Aorta (tissue), 5 donors: ENCODE measurements around the gene ANO8. TPM values are rescaled to one million over a fixed set of nuclear protein-coding genes. Genes with fewer than 3 reads are reported as not detected.

Experiments used
- ATAC-seq: fragments of 200-7000 bp; cut with Tn5 transposase; one replicate; pipeline ENCODE4 v1.9.1; 2022; ENCODE audit warnings: moderate library complexity; ENCODE audit not compliant: low FRiP score
- DNase-seq, 2 donors: peaks; one replicate each; pipeline ENCODE4 v3.0.0-alpha.2; 2020
- H3K27ac ChIP-seq, 2 donors: one replicate each; pipeline ENCODE4 v1.5.1; 2013; ENCODE audit warnings: low read length in 2 of 2, mild to moderate bottlenecking in 2 of 2, moderate library complexity in 2 of 2, control low read depth in 1 of 2, inconsistent platforms in 1 of 2, low read depth in 1 of 2
- H3K27me3 ChIP-seq, 2 donors: one replicate each; pipeline ENCODE4 v1.6.1; 2013; ENCODE audit warnings: control low read depth in 1 of 2, low read length in 1 of 2, mild to moderate bottlenecking in 1 of 2, moderate library complexity in 1 of 2; ENCODE audit not compliant: insufficient read depth in 2 of 2, control insufficient read depth in 1 of 2
- H3K36me3 ChIP-seq, 2 donors: one replicate each; pipeline ENCODE4 v1.6.1; 2013; ENCODE audit warnings: control low read depth in 1 of 2, low read length in 1 of 2, mild to moderate bottlenecking in 1 of 2; ENCODE audit not compliant: insufficient read depth in 2 of 2, control insufficient read depth in 1 of 2
- H3K4me1 ChIP-seq, 2 donors: one replicate each; pipeline ENCODE4 v1.6.1; 2013; ENCODE audit warnings: low read length in 2 of 2, control low read depth in 1 of 2, mild to moderate bottlenecking in 1 of 2, moderate library complexity in 1 of 2; ENCODE audit not compliant: insufficient read depth in 2 of 2, control insufficient read depth in 1 of 2
- H3K4me3 ChIP-seq, 2 donors: one replicate each; pipeline ENCODE4 v1.5.1; 2013; ENCODE audit warnings: low read length in 2 of 2, control low read depth in 1 of 2, mild to moderate bottlenecking in 1 of 2
- H3K9me3 ChIP-seq: one replicate; pipeline ENCODE4 v1.6.1; 2013; ENCODE audit warnings: mild to moderate bottlenecking, low read length; ENCODE audit not compliant: control insufficient read depth
- WGBS, 2 donors: extraction: QIAGEN DNeasy Blood & Tissue Kit; methylation state at CpG; one replicate each; pipeline ENCODE4 v1.1.7; 2013; 5-methylcytosine and 5-hydroxymethylcytosine counted together
- intact Hi-C, 2 donors: fragments of 100-400 bp; cut with DNase I; formaldehyde crosslinking; loops; one replicate each; pipeline versions ENCODE4 v1.14.2 to v1.15.0; 2022
- long read RNA-seq, 2 donors: library from polyadenylated mRNA; unstranded; transcript quantifications; one replicate each; pipeline ENCODE4 v2.0.0, GENCODE V29; 2020 to 2021
- polyA plus RNA-seq, 2 donors: library from polyadenylated mRNA; stranded (reverse); fragments of 200-250 nt; gene quantifications; one replicate each; pipeline ENCODE4 v1.2.3, GENCODE V29; 2013
- total RNA-seq, 2 donors: library from RNA; stranded (reverse); fragmentation: NEBNext Ultra II Directional; extraction: Animal tissue kit (Norgen Biotek cat#: 25700); gene quantifications; one replicate each; pipeline ENCODE4 v1.2.1, GENCODE V29; 2021
- donor health status: healthy with polysubstance abuse.
- donor health status: Bipolar disorder and iron deficiency.
- donor health status: DM: no; HTN: no; CAD: no.
- donor health status: DM: no; HTN: no; CAD: no.
- donor health status: DM: yes; HTN: yes; CAD: no.

The ANO8 gene
- total RNA-seq = 10 to 100 TPM; 10.9 to 17.4 TPM
- 10 to 100 TPM in 1 of 2 donors, 1 to 10 TPM in 1; 1.3 to 19.4 TPM for polyA plus RNA-seq
- long read RNA-seq, donor 1 = 0 reads
- long read RNA-seq, donor 2, partial matches to known transcripts = 3 of 4 reads
- long read RNA-seq, donor 2, other reads (novel, unspliced or antisense) = 1 of 4 reads

DNA sequence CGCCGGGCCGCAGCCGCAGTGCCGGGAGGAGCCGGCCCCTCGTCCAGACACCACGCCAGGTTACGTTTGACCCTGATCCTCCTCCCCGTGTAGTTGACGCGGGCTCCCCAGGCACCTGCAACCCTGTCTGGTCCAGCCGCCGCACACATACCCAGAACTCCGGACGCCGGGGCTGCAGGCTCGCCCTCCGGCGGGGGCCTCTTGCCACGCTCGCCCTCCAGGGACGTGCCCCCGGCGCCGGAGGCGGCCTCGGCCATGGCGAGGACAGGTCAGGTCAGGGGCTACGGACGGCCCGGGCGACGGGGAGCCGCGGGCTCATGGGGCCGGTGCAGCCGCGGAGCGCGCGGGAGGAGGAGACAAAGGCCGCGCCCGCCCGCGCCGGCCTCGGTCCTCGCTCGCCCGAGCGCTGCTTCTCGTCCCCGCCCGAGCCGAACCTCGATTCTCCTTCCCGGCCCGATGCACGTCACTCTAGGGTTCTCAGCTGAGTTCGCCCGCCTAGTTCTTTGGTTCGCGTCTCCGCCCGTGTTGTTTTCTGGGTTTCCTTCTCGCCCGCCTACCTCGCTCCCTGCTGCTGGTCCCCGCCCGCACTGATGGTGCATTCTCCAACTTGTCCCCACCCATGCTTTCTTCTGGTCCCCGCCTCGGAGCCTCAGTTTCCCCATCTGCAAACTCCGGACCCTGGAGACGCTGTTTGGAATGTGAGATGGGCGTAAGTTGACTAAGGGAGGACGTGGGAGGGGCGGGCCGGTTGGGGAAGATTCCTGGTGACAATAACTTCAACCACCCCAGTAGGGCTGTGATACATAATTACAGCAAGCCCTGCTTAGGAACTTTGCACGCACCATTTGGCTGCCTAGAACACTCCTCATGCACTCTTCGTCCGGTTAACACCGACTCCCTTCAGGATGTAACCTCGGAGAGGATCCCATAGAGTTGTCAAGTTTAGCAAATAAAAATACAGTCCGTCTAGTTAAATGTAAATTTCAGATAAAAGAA lies at the start of gene ANO8:
ANO8 (minus strand) TSS at position 442 of the 996 bp plus-strand sequence; CDS start at position 257, 185 bp downstream.
- intact Hi-C loops = loop anchor here in 1 of 2 donors (5.0 kb wide), 1 partner anchor 133 kb away; no protein-coding TSS in a partner anchor
- peak; percentile 99 to 100 for DNase-seq

GRCh38 chr19:17380426-17381138 lies 45.9 kb upstream of the ANO8 start:
- no peak overlapping the region for H3K27ac ChIP-seq
- H3K4me3 ChIP-seq = no peak overlapping the region
- H3K9me3 ChIP-seq = no peaks in the 10 kb centered on the region
- ATAC-seq = no peak
- no peaks in the 10 kb centered on the region for H3K4me1 ChIP-seq
- no peaks in the 10 kb centered on the region for H3K27me3 ChIP-seq
- no peaks in the 10 kb centered on the region for H3K36me3 ChIP-seq
- no peak for DNase-seq
- intact Hi-C loops = loop anchor here in 1 of 2 donors (10.0 kb wide), 1 partner anchor 306 kb away; the partner anchor contains the start of genes HAUS8 and MYO9B
- 59 to 63% methylated on average over 5 of the region's 5 CpGs for WGBS, 2 donors

More for the DNA sequence above, at the start of gene ANO8:
- 1 to 2% methylated on average over 61 to 86 of the region's 86 CpGs for WGBS, 2 donors
- peak within 1 kb of the TSS; percentile 46 to 53 for H3K4me3 ChIP-seq
- no peaks in the 10 kb centered on the region for H3K27me3 ChIP-seq
- no peaks in the 10 kb centered on the region for H3K4me1 ChIP-seq
- H3K9me3 ChIP-seq = no peaks in the 10 kb centered on the region
- no peaks in the 10 kb centered on the region for H3K36me3 ChIP-seq
- H3K27ac ChIP-seq = no peak within 1 kb of the TSS
- peak; percentile 87 for ATAC-seq

DNA sequence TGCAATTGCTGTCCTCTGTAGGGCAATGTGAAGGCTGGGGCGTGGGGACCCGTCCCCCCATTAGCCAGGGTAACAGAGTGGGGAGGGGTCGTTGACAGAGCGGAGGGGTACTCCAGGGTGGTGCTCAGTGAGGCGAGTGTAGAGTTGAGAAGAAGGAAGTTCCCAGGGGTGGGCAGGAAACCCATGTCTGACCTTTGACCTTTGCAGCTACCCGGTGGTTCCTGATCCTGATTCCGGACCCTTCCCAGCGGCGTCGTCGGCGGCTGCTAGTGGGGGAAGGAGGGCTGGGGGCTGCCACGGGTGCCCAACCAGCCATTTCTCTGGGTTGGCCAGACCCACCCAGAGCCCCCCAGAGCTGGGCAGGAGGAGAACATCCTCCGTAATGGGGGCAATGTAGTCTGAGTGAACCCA lies 44.6 kb upstream of the ANO8 start:
- no peak overlapping the region for H3K4me3 ChIP-seq
- H3K27ac ChIP-seq = no peak overlapping the region
- WGBS, 2 donors = 52 to 63% methylated on average over 14 of the region's 14 CpGs
- ATAC-seq (no peak), DNase-seq (no peak)
- H3K4me1 ChIP-seq = no peaks in the 10 kb centered on the region
- no peaks in the 10 kb centered on the region for H3K36me3 ChIP-seq
- intact Hi-C loops = no loop called here
- H3K9me3 ChIP-seq = no peaks in the 10 kb centered on the region
- H3K27me3 ChIP-seq = no peaks in the 10 kb centered on the region

- no peak for DNase-seq
- H3K27ac ChIP-seq = no peak overlapping the region
- H3K27me3 ChIP-seq = no peaks in the 10 kb centered on the region
- no peaks in the 10 kb centered on the region for H3K36me3 ChIP-seq
- 82 to 84% methylated on average over 13 of the region's 13 CpGs for WGBS, 2 donors
- intact Hi-C loops = no loop called here
- H3K4me1 ChIP-seq = no peaks in the 10 kb centered on the region
- no peak overlapping the region for H3K4me3 ChIP-seq
- no peaks in the 10 kb centered on the region for H3K9me3 ChIP-seq
- ATAC-seq = no peak
Observed at GRCh38 chr19:17378271-17378670, 43.6 kb upstream of the ANO8 start.

GRCh38 chr19:17376935-17377600 lies 42.4 kb upstream of the ANO8 start, which contains the start of gene PLVAP:
Gene PLVAP, minus strand, starts transcription at chr19:17377342. Its CDS starts 54 bp downstream, at chr19:17377288.
- DNase-seq = no peak
- H3K27ac ChIP-seq = no peak within 1 kb of the TSS
- no peaks in the 10 kb centered on the region for H3K4me1 ChIP-seq
- H3K27me3 ChIP-seq = no peaks in the 10 kb centered on the region
- no peaks in the 10 kb centered on the region for H3K9me3 ChIP-seq
- no peak for ATAC-seq
- 61 to 63% methylated on average over 38 to 39 of the region's 39 CpGs for WGBS, 2 donors
- no peaks in the 10 kb centered on the region for H3K36me3 ChIP-seq
- no peak within 1 kb of the TSS for H3K4me3 ChIP-seq
- intact Hi-C loops = no loop called here

DNA sequence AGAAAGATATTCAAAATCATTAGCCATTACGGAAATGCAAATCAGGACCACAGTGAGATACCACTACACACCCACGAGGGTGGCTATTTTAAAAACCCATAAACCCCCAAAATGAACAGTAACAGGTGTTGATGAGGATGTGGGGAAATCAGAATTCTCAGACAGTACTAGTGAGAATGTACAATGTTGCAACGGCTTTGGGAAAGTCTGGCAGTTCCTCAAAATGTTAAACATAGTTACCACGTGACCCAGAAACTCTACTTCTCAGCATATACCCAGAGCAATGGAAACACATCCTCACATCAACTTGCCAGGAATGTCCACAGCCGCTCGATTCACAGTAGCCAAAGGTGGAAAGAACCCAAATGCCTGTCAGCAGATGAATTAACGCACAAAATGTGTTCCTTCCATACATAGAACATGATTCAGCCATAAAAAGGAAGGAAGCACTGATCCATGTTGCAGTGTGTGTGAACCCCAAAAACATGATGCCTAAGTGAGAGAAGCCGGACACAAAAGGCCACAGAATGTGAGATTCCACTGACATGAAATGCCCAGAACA lies 35.5 kb upstream of the ANO8 start:
- Histone ChIP-seq H3K9me3 (no peaks in the 10 kb centered on the region), H3K4me1 (no peaks in the 10 kb centered on the region), H3K4me3 (no peak overlapping the region), H3K27me3 (no peaks in the 10 kb centered on the region), H3K36me3 (no peaks in the 10 kb centered on the region), H3K27ac (no peak overlapping the region)
- no peak for DNase-seq
- no peak for ATAC-seq
- WGBS, 2 donors = 15 to 16% methylated on average over 8 of the region's 8 CpGs
- intact Hi-C loops = no loop called here

GRCh38 chr19:17365361-17365760 lies 30.7 kb upstream of the ANO8 start:
- Histone ChIP-seq H3K36me3 (no peaks in the 10 kb centered on the region), H3K9me3 (no peaks in the 10 kb centered on the region), H3K27ac (no peak overlapping the region), H3K4me3 (no peak overlapping the region), H3K27me3 (no peaks in the 10 kb centered on the region), H3K4me1 (no peaks in the 10 kb centered on the region)
- ATAC-seq = no peak
- DNase-seq = no peak
- intact Hi-C loops = no loop called here
- 95 to 97% methylated on average over 22 of the region's 22 CpGs for WGBS, 2 donors
